ENCODE results near the gene HOXD12. TPM values are rescaled to one million over a fixed set of nuclear protein-coding genes. Genes with fewer than 3 reads are reported as not detected.

The HOXD12 gene
- polyA plus RNA-seq, 1 of the 3 experiments (the other 2 are of a cell fraction): not detected

- Histone ChIP-seq H4K20me1 (ENCODE audit: insufficient read depth) (no peaks in the 10 kb centered on the region), H3K27ac (ENCODE audit: low read depth in 2 of 2, low read length in 1 of 2) (peak overlapping the region; percentile 63 to 92; a peak in 3 of 4 replicates), H3K9me3 (no peaks in the 10 kb centered on the region), H3F3A (replicated peaks; ENCODE audit: insufficient read depth) (peaks cover 38% of the 10 kb centered on the region), H3K36me3 (replicated peaks in 1 of 2; ENCODE audit: control insufficient read depth in 1 of 2, insufficient read depth in 2 of 2, low read length in 1 of 2) (no peaks in the 10 kb centered on the region), H3K4me1 (ENCODE audit: control insufficient read depth in 1 of 2, insufficient read depth in 2 of 2, low read depth in 1 of 2, low read length in 1 of 2) (peaks cover 28 to 50% of the 10 kb centered on the region in 2 experiments), H3K4me3 (ENCODE audit: low read depth in 2 of 2, low read length in 1 of 2) (no peak overlapping the region), H3K27me3 (ENCODE audit: insufficient read depth) (no peaks in the 10 kb centered on the region), H3K9me2 (no peaks in the 10 kb centered on the region), H2AFZ (ENCODE audit: low read depth) (no peak overlapping the region), H3K4me2 (no peak overlapping the region), H3K9ac (no peak overlapping the region), H3K79me2 (ENCODE audit: insufficient read depth) (peaks cover 35% of the 10 kb centered on the region)
- POLR2A ChIA-PET: interaction anchor here (0.6 to 6.3 kb wide), 4 partner anchors 385 to 520 kb away, joined by 3 to 45 read pairs (median 19); no protein-coding TSS in a partner anchor
- no peak for DNase-seq
- WGBS (ENCODE audit: low lambda C conversion rate): 84% methylated on average over 4 of the region's 4 CpGs
- CTCF ChIA-PET: interaction anchor here (0.8 to 26.1 kb wide), 9 partner anchors 18 to 1015 kb away, joined by 3 to 1047 read pairs (median 7); no protein-coding TSS in a partner anchor
- TF ChIP-seq SIN3A (IDR thresholded peaks at IDR 0.05; ENCODE audit: borderline replicate concordance, low read depth, low read length): no peak
- TF ChIP-seq TCF12 (IDR thresholded peaks at IDR 0.05): no peak
- no peak for TF ChIP-seq NRF1 (IDR thresholded peaks at IDR 0.05; ENCODE audit: low read depth, low read length)
- no peak for TF ChIP-seq TAF1 (IDR thresholded peaks at IDR 0.05; ENCODE audit: borderline replicate concordance, low read depth, low read length)
- TF ChIP-seq FOSL2 (IDR thresholded peaks at IDR 0.05; ENCODE audit: borderline replicate concordance, low read depth): no peak
- TF ChIP-seq EP300 (IDR thresholded peaks at IDR 0.05; ENCODE audit: borderline replicate concordance in 1 of 2, low read depth in 1 of 2, low read length in 1 of 2): no peak
- no peak for TF ChIP-seq REST (IDR thresholded peaks at IDR 0.05; ENCODE audit: low read depth, low read length)
- TF ChIP-seq USF2 (IDR thresholded peaks at IDR 0.05; ENCODE audit: borderline replicate concordance, low read depth, low read length): no peak
- TF ChIP-seq MAX (IDR thresholded peaks at IDR 0.05; ENCODE audit: low read depth): no peak
Measured at GRCh38 chr2:176134035-176134434, 34.4 kb downstream of the HOXD12 start.

- peaks cover 44% of the 10 kb centered on the region for H3K79me2 ChIP-seq (ENCODE audit: insufficient read depth)
Measured at GRCh38 chr2:176135035-176135440, 35.4 kb downstream of the HOXD12 start.

More at GRCh38 chr2:176135035-176135440, 35.4 kb downstream of the HOXD12 start:
- POLR2A ChIA-PET: interaction anchor here (2.2 to 6.3 kb wide), 2 partner anchors 419 to 439 kb away, joined by 10 to 34 read pairs; no protein-coding TSS in a partner anchor
- Histone ChIP-seq H2AFZ (ENCODE audit: low read depth) (no peak overlapping the region; the same call in 1 of the 2 replicates), H3F3A (replicated peaks; ENCODE audit: insufficient read depth) (peaks cover 40% of the 10 kb centered on the region), H3K36me3 (replicated peaks in 1 of 2; ENCODE audit: control insufficient read depth in 1 of 2, insufficient read depth in 2 of 2, low read length in 1 of 2) (no peaks in the 10 kb centered on the region), H3K4me1 (ENCODE audit: control insufficient read depth in 1 of 2, insufficient read depth in 2 of 2, low read depth in 1 of 2, low read length in 1 of 2) (peaks cover 30 to 52% of the 10 kb centered on the region in 2 experiments), H3K4me3 (ENCODE audit: low read depth in 2 of 2, low read length in 1 of 2) (no peak overlapping the region), H3K27me3 (ENCODE audit: insufficient read depth) (no peaks in the 10 kb centered on the region), H3K9me2 (no peaks in the 10 kb centered on the region), H3K4me2 (peak overlapping the region; percentile 96), H4K20me1 (ENCODE audit: insufficient read depth) (no peaks in the 10 kb centered on the region), H3K9ac (peak overlapping the region; percentile 94; the same call in 1 of the 2 replicates), H3K9me3 (no peaks in the 10 kb centered on the region), H3K27ac (ENCODE audit: low read depth in 2 of 2, low read length in 1 of 2) (peak overlapping the region; percentile 63 to 92)
- TF ChIP-seq NFIC (IDR thresholded peaks at IDR 0.05; ENCODE audit: borderline replicate concordance) (peak; percentile 15; the same call in 1 of the 2 replicates), JUND (IDR thresholded peaks at IDR 0.05) (no peak), POLR2AphosphoS5 (IDR thresholded peaks at IDR 0.05; ENCODE audit: low read depth, low read length) (no peak), CTCF (IDR thresholded peaks at IDR 0.05) (peak; percentile 27), EP300 (IDR thresholded peaks at IDR 0.05; ENCODE audit: borderline replicate concordance in 1 of 2, low read depth in 1 of 2, low read length in 1 of 2) (peak in 1 of 2 experiments; percentile 83; a peak in 2 of 4 replicates), TCF12 (IDR thresholded peaks at IDR 0.05) (peak; percentile 54), RCOR1 (IDR thresholded peaks at IDR 0.05; ENCODE audit: low read length) (peak; percentile 76), MXI1 (IDR thresholded peaks at IDR 0.05; ENCODE audit: low read depth, low read length) (peak; percentile 41; the same call in 1 of the 2 replicates), RAD21 (IDR thresholded peaks at IDR 0.05; ENCODE audit: low read length) (peak; percentile 68), RFX5 (IDR thresholded peaks at IDR 0.05; ENCODE audit: low read length) (peak; percentile 30; the same call in 1 of the 2 replicates), SMC3 (IDR thresholded peaks at IDR 0.05; ENCODE audit: low read depth, low read length) (peak; percentile 40; the same call in 1 of the 2 replicates)
- CTCF ChIA-PET: interaction anchor here (0.8 to 26.1 kb wide), 8 partner anchors 11 to 1014 kb away, joined by 3 to 1047 read pairs (median 20); partner anchors contain the start of gene HOXD9
- no peak for DNase-seq

All from SK-N-SH (cell line).